DOHH2 (cell line): ENCODE measurements around the gene AGTR2.
"Not testable (repeated sequence)": the region's sequence is repeated elsewhere in the genome, so short reads cannot be mapped to it uniquely, and the experiment has no call there.

Source experiments
- CTCF ChIP-seq: fragments of 200-600 bp; sonication (generic); IDR thresholded peaks from one replicate; pipeline ENCODE4 v1.5.1; 2014; ENCODE audit warnings: antibody characterized with exemption, mild to moderate bottlenecking, low read depth, low read length; ENCODE audit not compliant: poor library complexity, severe bottlenecking
- EZH2phosphoT487 ChIP-seq: fragments of 200-600 bp; sonication (generic); IDR thresholded peaks from 2 replicates; pipeline ENCODE4 v1.6.1; 2017; ENCODE audit warnings: borderline replicate concordance, mild to moderate bottlenecking, antibody characterized with exemption, low read length, moderate library complexity, mixed read lengths

GRCh38 chrX:116217080-116217479 lies 46.5 kb downstream of the AGTR2 start:
- not testable (repeated sequence) for TF ChIP-seq CTCF, EZH2phosphoT487
